Measurements from ENCODE around the gene ZNF365.

DNA sequence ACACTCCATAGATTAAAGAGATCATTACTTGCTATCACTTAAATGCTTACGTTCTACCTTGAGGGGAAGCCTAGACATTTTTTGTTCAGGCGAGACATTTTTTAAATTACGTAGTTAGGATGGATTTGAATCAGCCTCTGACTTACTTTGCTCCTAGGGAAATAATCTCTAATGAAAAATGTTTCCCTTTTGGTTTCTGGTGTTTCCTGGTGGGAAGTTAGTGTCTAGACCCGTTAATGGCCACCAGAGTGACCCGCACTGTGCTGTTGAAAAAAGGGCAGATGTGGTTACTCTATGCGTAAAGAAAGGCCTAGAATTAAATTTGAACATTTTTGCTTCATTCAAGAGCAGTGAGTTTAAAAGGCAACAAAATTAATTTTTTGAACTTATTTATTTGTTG, 3.8 kb downstream of the ZNF365 start:
- TF ChIP-seq CTCF (IDR thresholded peaks at IDR 0.05) (no peak; the same call in 1 of the 2 replicates), POLR2AphosphoS5 (IDR thresholded peaks at IDR 0.05; ENCODE audit: low read depth, low read length) (no peak), SIN3A (IDR thresholded peaks at IDR 0.05; ENCODE audit: borderline replicate concordance, insufficient read depth, low read depth, low read length) (no peak), TCF7L2 (IDR thresholded peaks at IDR 0.05; ENCODE audit: low read depth, low read length) (no peak)
- TF ChIP-seq, protein P1, sequence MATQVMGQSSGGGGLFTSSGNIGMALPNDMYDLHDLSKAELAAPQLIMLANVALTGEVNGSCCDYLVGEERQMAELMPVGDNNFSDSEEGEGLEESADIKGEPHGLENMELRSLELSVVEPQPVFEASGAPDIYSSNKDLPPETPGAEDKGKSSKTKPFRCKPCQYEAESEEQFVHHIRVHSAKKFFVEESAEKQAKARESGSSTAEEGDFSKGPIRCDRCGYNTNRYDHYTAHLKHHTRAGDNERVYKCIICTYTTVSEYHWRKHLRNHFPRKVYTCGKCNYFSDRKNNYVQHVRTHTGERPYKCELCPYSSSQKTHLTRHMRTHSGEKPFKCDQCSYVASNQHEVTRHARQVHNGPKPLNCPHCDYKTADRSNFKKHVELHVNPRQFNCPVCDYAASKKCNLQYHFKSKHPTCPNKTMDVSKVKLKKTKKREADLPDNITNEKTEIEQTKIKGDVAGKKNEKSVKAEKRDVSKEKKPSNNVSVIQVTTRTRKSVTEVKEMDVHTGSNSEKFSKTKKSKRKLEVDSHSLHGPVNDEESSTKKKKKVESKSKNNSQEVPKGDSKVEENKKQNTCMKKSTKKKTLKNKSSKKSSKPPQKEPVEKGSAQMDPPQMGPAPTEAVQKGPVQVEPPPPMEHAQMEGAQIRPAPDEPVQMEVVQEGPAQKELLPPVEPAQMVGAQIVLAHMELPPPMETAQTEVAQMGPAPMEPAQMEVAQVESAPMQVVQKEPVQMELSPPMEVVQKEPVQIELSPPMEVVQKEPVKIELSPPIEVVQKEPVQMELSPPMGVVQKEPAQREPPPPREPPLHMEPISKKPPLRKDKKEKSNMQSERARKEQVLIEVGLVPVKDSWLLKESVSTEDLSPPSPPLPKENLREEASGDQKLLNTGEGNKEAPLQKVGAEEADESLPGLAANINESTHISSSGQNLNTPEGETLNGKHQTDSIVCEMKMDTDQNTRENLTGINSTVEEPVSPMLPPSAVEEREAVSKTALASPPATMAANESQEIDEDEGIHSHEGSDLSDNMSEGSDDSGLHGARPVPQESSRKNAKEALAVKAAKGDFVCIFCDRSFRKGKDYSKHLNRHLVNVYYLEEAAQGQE (IDR thresholded peaks at IDR 0.05; ENCODE audit: insufficient read depth in 1 of 2, low read depth in 2 of 2, low read length in 1 of 2) = no peak

Measured in Panc1 (cell line).